GM21447 (cell line): ENCODE measurements around the gene PPP1CA.

ENCODE experiments used
- ATAC-seq: cut with Tn5 transposase; IDR thresholded peaks from one replicate; pipeline ENCODE4 v1.9.1; 2021; ENCODE audit not compliant: unreplicated experiment

The PPP1CA gene

DNA sequence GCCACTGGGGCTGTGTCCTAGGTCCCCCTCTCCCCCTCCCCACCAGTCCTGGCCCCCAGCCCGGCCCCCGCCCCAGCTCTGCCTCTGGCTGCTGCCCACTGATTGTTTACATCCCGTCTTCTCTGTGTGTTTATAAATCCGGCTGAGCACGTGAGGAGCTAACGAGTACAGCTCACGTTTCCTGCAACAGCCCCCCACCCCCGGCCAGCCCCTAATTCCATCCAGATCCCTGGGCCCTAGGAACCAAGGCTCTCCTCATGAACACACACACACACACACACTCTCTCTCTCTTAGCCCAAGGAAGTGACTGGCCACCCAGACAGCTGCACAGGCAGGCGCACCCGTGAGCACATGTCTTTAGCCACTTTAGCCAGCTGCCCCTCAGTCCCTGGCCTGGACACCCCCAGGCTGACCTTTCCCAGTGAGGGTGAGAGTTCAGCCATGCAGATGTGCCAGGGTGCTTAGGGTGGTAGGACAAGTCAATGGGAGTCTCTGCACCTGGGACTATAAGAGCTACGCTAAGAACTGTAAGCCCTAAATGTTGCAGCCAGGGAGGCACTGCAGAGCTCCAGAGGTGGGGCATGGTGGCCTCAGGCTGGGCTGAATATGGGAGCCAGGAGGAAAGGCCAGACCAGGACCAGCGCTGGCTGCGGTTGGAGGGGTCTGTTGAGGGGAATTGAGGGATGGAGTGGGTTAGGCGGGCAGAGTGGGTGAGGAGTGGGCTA, 31.1 kb downstream of the PPP1CA start:
- no peak for ATAC-seq

DNA sequence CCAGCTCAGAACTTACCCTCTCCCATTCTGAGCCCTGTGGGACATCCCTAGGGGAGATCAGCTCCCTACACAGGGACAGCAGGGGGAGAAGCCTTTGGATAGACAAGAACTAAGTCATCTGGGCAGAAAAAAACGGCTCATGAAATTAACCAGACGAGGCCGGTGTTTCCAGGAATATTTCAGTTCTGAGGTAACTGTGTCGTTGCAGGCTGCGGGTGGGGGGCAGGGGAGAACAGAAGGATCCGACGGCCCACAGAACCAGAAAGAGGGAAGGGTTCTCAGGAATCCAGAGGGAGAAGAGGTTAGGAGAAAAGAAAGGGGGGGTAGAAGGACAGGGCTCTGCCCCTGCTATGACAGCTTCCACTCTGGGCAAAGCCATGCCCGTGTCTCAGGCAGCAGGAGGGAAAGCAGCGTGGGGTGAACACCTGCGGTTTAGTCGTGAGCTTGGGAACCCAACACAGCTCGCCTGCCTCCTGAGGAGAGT, 31.8 kb downstream of the PPP1CA start:
- no peak for ATAC-seq

DNA sequence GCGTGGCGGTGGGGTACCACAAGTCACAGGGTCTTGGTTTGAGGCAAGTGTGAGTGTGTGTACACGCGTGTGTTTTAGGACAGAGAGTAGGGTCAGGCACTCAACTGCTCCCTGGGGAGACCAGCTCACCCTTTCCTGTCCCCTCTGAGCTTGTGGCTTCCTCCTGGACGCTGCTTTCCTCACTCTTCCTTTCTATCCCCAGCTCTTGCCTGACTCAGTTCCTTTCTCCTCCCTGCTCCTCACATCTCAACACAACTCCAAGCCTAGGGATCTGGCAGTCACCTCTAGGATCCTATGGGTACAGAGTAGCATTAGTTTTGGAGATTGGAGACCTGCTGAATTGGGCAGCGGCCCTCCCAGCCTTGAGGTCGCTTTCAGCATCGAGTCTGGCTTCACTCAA, 32.4 kb downstream of the PPP1CA start:
- ATAC-seq, result no peak

DNA sequence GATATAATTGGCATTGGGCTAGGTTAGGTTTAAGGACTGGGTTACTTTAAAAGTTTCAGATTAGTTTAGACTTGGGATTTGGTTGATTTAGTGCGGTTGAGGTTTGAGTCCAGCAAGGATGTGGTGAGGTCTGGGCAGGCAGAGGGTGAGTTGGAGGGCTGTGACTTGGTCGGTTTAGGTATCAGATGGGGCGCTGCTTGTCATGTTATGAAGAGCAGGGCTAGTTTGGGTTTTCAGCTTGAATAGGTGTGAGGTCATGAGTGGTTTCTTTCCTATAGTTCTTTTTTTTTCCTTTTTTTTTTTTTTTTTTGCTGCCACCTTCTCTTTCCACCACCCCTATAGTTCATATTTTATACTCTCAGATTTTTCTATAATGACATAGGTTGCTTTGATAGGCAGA, 33.0 kb downstream of the PPP1CA start:
- peak; percentile 54 for ATAC-seq

DNA sequence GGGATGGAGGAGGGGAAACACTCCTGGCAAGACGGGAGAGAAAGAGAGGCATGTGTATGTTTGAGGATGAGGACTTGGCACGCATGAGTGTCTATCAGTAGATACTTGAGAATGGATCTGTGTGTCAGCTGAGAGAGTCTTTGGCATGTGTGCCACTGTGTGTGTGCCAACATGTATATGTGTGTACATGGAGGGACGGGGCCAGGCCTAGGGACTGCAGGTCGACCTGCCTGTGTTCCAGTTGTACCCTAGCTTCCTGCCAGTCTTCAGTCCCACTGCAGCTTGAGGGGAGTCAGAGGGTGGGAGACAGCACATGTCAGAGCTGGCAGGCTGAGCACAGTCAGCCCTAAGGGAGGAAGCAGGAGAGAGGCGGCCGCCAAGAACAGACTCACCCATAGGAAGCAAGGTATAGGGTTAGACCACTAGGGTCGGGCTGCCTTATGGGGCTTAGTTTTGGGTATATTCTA, 33.9 kb downstream of the PPP1CA start:
- no peak for ATAC-seq

DNA sequence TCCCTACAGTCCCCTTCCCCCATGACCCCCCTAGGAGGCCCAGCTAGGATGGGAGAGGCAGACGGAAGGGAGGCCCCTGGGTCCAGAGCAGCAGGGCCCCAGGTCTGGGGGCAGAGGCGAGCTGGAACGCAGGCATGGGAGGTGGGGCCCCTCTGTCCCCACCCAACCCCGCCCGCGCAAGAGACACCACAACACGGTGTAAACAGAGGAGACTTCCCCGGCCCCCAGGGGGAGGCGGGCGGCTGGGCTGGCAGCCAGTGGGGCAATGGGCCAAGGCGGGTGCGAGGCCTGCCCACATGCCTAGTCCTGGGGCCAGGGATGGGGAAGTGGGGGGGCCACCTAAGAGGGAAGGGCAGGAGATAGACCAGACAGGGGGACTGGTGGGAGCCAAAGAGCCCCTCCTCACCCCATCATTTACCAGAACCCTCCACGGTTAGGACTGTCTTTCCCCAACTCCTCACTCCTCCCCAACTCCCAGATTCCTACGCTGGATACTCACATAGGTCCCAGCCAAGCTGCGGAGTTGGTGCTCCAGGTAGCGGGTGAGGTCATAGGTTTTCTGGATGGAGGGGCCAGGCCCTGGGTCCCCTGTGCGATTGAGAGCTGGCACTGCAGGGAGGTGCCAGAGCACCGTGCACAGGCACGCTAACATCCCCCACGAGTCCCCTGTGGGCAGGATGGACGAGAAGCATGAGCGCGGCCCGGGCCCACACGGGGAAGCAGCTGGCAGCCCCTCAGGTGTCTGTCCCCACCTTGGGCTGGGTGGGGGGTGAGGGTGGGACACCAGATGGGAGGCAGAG, 34.5 kb downstream of the PPP1CA start:
- no peak for ATAC-seq

DNA sequence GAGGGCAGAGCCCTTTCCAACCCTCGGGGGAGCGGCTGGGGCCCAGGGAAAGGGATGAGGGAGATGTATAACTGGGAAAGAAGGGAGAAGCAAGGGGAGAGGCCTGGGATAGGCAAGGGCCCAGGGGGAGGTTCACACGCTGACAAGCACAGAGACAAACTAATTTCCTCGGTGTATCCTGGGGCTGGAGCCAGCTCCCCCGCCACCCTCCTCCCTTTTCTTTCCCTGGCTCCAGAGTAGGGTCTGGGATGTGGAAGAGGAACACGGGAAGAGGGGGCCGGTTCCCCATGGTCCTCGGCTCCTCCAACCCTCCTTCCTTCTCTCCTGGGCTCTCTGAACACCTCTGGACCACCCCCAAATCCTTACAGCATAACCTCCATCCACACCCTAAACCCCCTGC, 35.1 kb downstream of the PPP1CA start:
- no peak for ATAC-seq

DNA sequence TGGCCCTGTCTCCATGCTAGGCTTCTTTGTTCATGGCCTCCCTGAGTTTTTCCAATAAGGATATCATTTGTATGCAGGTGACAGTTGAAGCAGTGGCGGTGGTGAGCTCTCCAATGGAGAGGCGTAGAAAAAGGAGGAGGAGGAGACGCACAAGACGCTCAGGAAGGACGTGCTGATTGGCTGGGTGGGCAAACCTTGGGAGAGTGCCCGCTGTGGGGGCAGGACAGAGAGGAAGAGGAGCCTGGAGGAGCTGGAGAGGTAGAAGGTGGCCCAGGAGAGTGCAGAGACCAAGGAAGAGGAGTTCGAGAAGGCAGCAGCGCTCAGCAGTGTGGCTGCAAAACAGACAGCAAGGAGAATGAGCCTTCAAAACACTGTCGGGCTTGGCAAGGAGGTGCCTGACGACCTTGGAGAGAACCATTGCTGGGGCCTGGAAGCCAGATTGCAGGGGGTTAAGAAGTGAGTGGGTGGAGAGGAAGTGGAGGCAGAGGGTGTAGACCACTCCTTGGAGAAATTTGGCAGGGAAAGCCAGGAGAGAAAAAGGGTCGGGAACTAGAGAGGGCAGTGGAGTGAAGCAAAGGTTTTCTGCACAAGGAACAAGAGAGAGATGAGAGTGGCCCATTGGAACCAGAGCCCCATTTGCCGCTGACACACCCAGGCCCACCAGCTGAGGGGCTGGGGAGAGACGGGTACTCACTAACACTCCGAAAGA, 35.8 kb downstream of the PPP1CA start:
- no peak for ATAC-seq

DNA sequence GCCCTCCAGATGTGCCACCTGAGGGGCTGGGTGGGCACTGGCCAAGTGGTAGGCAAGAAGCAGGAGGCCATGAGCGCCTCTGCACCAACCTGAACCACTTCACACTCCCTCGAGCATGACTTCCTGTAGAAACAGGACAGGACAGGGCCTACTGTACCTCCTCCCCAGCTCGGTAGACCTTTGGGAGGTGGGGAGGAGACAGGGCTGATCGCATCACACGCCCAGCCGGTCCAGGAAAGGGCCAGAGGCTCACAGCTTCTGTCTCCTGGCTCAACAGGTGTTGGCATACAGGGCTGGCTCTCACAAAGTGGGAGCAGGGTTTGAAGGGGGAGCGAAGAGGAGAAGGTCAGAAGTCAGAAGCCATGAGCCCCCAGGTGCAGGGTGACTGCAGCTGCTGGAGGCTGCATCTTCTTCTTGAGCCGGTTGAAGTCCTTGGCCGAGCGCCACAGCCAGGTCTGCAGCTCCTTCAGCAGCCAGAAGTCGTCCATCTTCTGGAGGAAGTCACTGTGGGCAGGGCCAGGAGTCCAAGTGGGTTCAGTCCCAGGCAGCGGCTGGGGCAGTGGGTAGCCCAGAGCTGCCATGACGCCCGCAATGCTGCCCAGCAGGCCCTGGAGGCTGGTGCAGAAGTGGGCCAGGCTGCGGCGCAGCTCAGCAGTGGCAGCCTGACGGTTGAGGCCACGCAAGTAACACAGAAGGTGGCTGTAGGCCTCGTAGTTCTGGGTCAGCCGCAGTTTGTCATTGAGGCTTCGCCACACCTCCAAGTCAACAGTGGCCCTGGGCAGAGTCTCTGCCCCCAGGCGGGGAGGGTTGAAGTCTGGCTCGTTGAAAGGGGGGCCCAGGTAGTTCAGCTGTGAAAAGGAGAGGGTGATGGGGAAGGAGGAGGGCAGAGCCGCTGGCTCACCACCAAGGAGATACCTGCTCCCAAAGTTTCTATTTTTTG, 36.6 kb downstream of the PPP1CA start:
- ATAC-seq, result no peak

DNA sequence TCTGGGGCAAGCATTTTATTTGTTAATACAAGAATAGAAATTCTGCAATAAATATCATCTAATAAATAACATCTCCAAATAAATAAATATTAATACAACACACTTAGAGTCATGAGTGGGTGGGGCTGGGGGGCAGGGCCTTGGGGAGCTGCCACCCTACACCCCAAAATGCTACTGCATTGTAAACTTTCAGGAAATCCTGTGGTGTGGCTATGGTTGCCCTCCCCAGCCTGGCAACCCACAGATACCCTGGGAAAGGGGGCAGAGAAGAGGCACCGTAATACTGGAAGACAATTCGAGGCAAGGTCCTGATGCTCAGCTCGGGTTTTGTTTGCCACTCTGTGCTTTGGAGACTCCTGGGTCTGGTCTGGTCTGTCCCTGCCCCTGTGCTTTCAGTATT, 37.5 kb downstream of the PPP1CA start:
- ATAC-seq, result no peak

DNA sequence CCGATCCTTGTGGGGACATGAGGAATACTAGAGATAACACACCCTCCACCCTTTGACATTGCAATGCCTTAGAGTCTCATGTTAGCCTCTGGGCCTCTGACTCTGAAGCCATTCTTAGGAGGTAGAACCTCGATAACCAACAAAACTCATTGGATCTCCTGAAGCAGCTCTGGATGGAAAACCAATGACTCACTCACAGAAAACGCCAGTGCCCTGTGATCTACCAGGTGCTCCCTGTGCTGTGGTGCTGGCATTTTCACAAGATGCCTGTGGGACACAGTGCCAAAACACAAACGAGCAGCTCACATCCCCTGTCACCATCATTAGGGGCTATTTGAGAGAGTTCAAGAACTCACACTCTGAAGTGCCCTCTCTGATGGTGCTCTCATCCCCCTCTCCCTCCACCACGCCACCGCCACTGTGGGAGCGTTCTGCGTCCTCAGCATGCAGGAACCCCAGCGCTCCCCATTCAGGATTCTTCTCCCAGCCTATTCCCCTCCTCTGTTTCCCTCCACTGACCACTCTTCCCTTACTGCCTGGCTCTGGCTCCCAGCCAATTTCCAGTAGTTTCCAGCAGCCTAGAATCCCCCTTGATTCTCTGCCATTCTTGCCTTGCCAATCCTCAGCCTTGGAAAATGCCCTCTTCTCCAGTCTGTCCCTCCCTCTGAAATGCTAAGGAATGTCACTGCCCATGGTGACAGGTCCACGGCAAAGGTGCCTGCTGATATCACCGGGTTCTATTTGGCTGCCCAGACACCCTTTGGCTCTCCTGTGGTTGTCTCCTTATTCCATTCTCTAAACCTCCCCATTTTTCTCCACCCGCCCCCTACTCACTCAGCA, 43.6 kb downstream of the PPP1CA start:
- no peak for ATAC-seq

DNA sequence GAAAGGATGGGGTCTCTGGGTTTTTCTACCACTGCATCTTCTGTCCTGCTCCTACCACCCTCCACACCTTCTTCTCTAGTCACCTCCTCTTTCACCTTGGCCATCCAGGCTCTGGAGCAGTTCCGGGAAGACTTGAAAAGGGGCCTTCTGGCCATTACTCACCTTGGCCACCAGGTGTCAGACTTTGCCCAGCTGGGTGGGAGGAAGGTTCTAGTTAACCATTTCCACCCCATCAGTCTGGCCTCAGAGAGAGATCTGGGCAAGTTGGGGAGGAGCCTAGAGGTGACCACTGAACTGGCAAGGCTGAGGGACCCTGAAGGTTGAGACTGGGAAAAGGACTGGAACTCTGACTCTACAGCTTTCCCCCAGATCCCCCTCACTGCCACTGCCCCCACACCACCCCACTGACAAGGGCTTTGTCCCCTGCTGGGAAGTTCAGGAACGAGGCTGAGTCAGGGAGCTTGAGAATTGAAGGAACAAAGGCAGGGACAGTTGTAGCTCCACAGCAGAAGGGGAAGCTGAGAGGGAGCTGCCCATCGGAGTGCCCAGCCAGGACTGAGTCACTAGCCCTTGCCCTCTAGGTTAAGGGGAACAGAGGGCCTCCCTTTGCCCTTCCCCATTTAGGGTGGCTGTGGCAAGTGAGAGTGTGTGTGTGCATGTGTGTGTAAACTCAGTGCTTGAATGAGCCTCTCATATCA, 44.6 kb downstream of the PPP1CA start:
- no peak for ATAC-seq

DNA sequence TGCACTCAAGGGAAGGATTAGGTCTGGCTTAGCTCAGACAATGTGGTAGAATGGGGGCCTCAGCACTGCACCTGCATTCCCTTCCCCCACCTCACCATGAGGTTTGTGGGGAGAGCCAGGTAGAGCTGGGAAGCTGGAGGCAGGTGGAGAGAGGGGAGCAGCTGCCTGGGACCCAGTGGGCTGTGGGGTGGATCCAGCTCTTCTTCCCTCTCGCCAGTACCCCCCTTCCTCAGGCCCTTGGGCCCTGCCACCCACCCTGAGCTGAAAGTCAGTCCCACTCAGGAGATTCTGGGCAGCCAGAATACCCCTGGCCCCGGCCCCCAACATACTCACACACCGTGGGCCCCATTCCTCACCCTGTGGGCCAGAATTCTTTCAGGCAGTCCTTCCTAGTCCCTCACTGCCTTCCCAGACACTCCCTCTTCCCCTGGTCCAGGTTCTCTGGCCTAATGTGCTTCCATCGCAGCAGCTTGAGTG, 45.2 kb downstream of the PPP1CA start:
- no peak for ATAC-seq

DNA sequence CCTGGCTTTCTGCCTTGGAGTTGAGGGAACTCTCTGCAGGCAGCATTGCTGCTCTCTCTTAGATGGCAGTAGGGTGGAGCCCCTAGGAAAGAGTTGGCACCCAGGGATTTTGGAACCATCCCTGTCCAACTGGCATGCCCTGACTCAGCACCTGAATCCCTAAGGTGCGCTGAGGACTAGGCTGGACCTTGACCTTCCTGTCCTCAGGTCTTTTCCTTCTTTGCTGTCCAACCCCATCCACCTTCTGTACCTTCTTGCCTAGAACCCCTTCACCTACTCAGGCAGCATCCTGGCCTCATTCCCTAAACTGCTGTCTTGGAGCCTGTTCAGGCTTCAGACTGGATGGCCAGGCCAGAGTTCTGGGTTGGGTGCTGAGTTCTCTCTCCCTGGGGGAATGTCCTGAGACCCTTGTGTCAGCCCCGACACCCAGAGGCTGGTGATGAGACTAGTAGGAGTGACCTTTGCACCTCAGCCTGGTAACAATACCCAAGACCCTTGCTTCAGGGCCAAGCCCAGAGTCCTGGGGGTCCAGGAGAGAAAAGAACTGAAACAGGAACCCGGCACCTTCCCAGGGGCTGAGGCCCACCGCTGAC, 45.8 kb downstream of the PPP1CA start:
- ATAC-seq, result no peak

DNA sequence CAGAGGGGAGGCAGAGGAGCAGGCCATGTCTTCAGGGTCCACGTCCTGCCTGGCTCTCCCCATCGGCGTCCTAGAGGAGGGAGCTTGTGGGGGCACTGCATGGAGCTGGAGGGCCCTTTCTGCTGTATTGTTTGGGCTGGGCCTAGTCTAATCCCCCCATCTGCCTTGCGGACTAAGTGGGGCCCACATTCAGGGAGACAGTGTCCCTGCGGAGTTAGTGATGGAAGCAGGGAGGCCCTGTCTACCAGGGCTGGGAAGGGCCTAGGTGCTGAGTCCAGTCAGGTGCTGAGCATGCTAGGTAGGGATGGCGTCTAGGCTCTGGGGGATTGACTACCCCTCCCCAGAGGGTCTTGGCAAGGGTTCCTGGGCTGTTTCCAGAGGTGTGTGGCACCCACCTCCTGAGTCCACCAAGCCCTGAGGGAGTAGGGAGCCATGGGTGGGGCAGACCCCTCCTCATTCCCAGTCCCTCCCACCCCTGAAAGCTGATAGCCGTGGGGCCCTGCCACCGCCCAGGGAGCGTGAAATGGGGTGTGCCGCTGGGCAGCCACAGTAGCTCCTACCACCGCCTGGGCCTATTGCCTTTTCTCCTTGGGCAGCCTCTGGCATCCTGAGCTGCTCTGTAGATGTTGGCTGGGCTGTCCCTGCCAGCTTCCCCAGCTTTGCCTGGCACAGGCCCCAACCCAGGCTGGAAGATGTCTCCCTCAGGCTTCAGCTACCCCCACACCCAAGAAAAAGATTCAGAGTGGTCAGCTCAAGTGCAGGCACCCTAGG, 46.5 kb downstream of the PPP1CA start:
- no peak for ATAC-seq

DNA sequence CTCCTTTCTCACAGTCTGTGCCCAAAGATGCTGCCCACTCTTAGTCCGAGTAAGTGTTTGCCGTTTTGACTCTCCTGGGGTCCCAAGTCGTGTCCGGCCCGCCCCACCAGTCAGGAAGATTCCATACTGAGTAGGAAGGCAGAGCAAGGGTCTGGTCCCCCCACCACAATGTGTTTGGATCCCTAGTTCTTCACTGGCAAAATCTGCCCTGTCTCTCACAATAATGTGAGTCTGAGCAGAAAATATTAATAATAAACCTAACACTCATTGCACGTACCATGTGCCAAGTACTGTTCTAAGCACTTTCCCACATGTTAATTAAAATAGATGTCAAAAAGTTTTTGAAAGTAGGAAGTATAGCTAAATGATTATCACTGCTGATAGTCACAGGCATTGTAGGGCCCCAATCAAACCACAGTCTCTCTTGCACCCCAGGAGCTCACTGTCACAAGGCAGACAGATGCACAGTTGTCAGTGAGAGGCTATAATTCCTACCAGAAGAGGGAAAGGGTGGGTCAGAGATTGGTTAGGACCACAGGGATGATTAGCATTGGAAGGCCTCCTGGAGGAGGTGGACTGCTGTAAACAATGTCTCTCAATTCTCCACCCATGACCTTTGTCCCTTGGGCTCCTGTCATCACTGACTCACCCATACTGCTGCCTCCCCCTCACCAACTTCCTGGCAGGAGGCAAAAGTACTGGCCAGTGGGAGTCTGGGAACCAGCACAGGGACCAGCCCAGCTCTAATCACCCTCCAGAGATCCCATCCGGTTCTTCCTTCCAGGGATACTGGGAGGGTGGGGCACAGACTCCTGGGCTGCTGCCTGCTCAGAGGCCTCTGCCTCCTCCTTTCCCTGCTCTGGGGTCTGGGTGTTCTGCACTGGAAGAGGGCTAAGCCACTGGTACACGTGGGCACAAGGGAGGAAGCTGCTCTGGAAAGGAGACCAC, 47.3 kb downstream of the PPP1CA start:
- ATAC-seq, result no peak
